ENCODE results near the gene CLASRP.
A peak's percentile ranks its signal among the peaks of the same experiment; 100 is the strongest.

CLASRP gene

GRCh38 chr19:45025264-45025663 lies 13.6 kb upstream of the CLASRP start:
- TF ChIP-seq CTCF (conservative IDR thresholded peaks at IDR 0.05) (no peak), ZFX (IDR thresholded peaks at IDR 0.05) (no peak)
- H3K27ac ChIP-seq = no peak overlapping the region

GRCh38 chr19:45027371-45027770 lies 11.5 kb upstream of the CLASRP start:
- TF ChIP-seq ZFX (IDR thresholded peaks at IDR 0.05) (no peak), CTCF (conservative IDR thresholded peaks at IDR 0.05) (no peak)
- no peak overlapping the region for H3K27ac ChIP-seq

- H3K27ac ChIP-seq = no peak overlapping the region
- TF ChIP-seq CTCF (conservative IDR thresholded peaks at IDR 0.05) = no peak
These were observed 8.0 kb upstream of the CLASRP start for GRCh38 chr19:45030825-45031224.

- no peak overlapping the region for H3K27ac ChIP-seq
- TF ChIP-seq CTCF (conservative IDR thresholded peaks at IDR 0.05) = no peak
- TF ChIP-seq ZFX (IDR thresholded peaks at IDR 0.05) = no peak
These were observed 6.4 kb upstream of the CLASRP start for GRCh38 chr19:45032421-45032820.

GRCh38 chr19:45035755-45036154 lies 3.1 kb upstream of the CLASRP start:
- TF ChIP-seq ZFX (IDR thresholded peaks at IDR 0.05) = no peak
- no peak for TF ChIP-seq CTCF (conservative IDR thresholded peaks at IDR 0.05)
- H3K27ac ChIP-seq = no peak overlapping the region

GRCh38 chr19:45037393-45038169 lies 1.3 kb upstream of the CLASRP start:
- TF ChIP-seq ZFX (IDR thresholded peaks at IDR 0.05) = no peak
- TF ChIP-seq CTCF (conservative IDR thresholded peaks at IDR 0.05) = no peak
- H3K27ac ChIP-seq = no peak overlapping the region

- peak overlapping the region; percentile 81 for H3K27ac ChIP-seq
These were observed 1.4 kb downstream of the CLASRP start for GRCh38 chr19:45040059-45040771.

More at GRCh38 chr19:45040059-45040771, 1.4 kb downstream of the CLASRP start:
- TF ChIP-seq CTCF (conservative IDR thresholded peaks at IDR 0.05) (no peak), ZFX (IDR thresholded peaks at IDR 0.05) (no peak)

All from C4-2B (cell line).